Measurements from ENCODE around the gene PRR5L.

DNA sequence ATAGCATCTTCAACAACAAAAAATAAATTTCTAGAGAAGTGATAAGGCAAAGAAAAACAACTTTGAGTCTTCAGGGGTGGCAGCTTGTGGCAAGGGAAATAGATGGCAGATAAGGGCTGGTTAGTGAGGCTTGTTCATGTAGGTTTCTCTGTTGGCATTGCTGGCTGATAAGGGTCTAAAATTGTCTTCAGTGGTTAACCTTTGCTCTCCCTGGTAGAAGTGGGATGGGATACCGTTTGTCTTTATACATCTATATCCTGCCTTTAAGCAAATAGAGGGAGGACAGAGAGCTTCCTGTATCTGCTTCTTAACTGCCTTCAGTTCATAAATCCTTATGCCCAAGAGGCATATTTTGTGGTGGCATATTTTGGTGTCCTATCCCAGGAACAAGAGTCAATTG lies 156.9 kb downstream of the PRR5L start:
- TF ChIP-seq SP1 (IDR thresholded peaks at IDR 0.05) = no peak
- no peak for TF ChIP-seq ELF4 (IDR thresholded peaks at IDR 0.05)
- TF ChIP-seq ZNF384 (IDR thresholded peaks at IDR 0.05) = no peak
- TF ChIP-seq LEF1 (IDR thresholded peaks at IDR 0.05; ENCODE audit: borderline replicate concordance) = no peak
- TF ChIP-seq FOXM1 (IDR thresholded peaks at IDR 0.05; ENCODE audit: borderline replicate concordance) = no peak
- TF ChIP-seq FOXK2 (IDR thresholded peaks at IDR 0.05) = no peak
- TF ChIP-seq BHLHE40 (IDR thresholded peaks at IDR 0.05; ENCODE audit: borderline replicate concordance) = no peak
- no peak for TF ChIP-seq NFRKB (IDR thresholded peaks at IDR 0.05)
- TF ChIP-seq, protein P1, sequence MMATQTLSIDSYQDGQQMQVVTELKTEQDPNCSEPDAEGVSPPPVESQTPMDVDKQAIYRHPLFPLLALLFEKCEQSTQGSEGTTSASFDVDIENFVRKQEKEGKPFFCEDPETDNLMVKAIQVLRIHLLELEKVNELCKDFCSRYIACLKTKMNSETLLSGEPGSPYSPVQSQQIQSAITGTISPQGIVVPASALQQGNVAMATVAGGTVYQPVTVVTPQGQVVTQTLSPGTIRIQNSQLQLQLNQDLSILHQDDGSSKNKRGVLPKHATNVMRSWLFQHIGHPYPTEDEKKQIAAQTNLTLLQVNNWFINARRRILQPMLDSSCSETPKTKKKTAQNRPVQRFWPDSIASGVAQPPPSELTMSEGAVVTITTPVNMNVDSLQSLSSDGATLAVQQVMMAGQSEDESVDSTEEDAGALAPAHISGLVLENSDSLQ (IDR thresholded peaks at IDR 0.05) = no peak
- TF ChIP-seq ARNT (IDR thresholded peaks at IDR 0.05) = no peak

All from HEK293T (cell line).